SK-N-SH treated with all-trans-retinoic acid at 6 μM for 48 hours (cell line): ENCODE measurements around the gene PRR5L.

ENCODE experiments used
- ATAC-seq: fragments of 200-7000 bp; cut with Tn5 transposase; 3 replicates; pipeline ENCODE4 v1.9.1; 2020; ENCODE audit warnings: mild to moderate bottlenecking, moderate library complexity
- ARNTL ChIP-seq: fragments of 450-650 bp; formaldehyde crosslinking; IDR thresholded peaks from 2 replicates; pipeline ENCODE4 v1.5.0; 2020; ENCODE audit warnings: low read depth, mild to moderate bottlenecking, moderate library complexity, borderline replicate concordance
- BACH2 ChIP-seq: fragments of 250-450 bp; sonication (Bioruptor Pico); IDR thresholded peaks from 2 replicates; pipeline ENCODE4 v1.9.0; 2021; ENCODE audit warnings: mild to moderate bottlenecking, borderline replicate concordance
- CREB5 ChIP-seq: fragments of 250-450 bp; sonication (Bioruptor Pico); IDR thresholded peaks from 2 replicates; pipeline ENCODE4 v1.5.1; 2020; ENCODE audit warnings: low read depth, mild to moderate bottlenecking, moderate library complexity
- CSDC2 ChIP-seq: fragments of 250-450 bp; sonication (Bioruptor Pico); IDR thresholded peaks from 2 replicates; pipeline ENCODE4 v1.5.0; 2020; ENCODE audit warnings: mild to moderate bottlenecking, moderate library complexity
- CSRNP3 ChIP-seq: fragments of 250-450 bp; sonication (Bioruptor Pico); IDR thresholded peaks from 2 replicates; pipeline ENCODE4 v1.5.1; 2021; ENCODE audit warnings: mild to moderate bottlenecking, moderate library complexity
- ESRRG ChIP-seq: fragments of 250-450 bp; sonication (Bioruptor Pico); IDR thresholded peaks from 2 replicates; pipeline ENCODE4 v1.6.1; 2021; ENCODE audit warnings: mild to moderate bottlenecking
- PATZ1 ChIP-seq: fragments of 250-450 bp; sonication (Bioruptor Pico); IDR thresholded peaks from 2 replicates; pipeline ENCODE4 v1.8.0; 2020; ENCODE audit warnings: mild to moderate bottlenecking, moderate library complexity, borderline replicate concordance
- POU6F1 ChIP-seq: fragments of 250-450 bp; sonication (Bioruptor Pico); IDR thresholded peaks from 2 replicates; pipeline ENCODE4 v1.8.0; 2021; ENCODE audit warnings: low read depth, mild to moderate bottlenecking, moderate library complexity, borderline replicate concordance
- TCF4 ChIP-seq: fragments of 250-450 bp; sonication (Bioruptor Pico); IDR thresholded peaks from 2 replicates; pipeline ENCODE4 v1.8.0; 2021; ENCODE audit warnings: mild to moderate bottlenecking, moderate library complexity, borderline replicate concordance
- TOX ChIP-seq: fragments of 250-450 bp; sonication (Bioruptor Pico); IDR thresholded peaks from 2 replicates; pipeline ENCODE4 v1.8.0; 2021; ENCODE audit warnings: mild to moderate bottlenecking, moderate library complexity, borderline replicate concordance
- TSHZ2 ChIP-seq: fragments of 250-450 bp; sonication (Bioruptor Pico); IDR thresholded peaks from 2 replicates; pipeline ENCODE4 v1.5.0; 2020; ENCODE audit warnings: mild to moderate bottlenecking, moderate library complexity
- ZC3H10 ChIP-seq: fragments of 250-450 bp; sonication (Bioruptor Pico); IDR thresholded peaks from 2 replicates; pipeline ENCODE4 v1.5.1; 2021; ENCODE audit warnings: mild to moderate bottlenecking, moderate library complexity
- ZFP3 ChIP-seq: fragments of 250-450 bp; sonication (Bioruptor Pico); IDR thresholded peaks from 2 replicates; pipeline ENCODE4 v1.5.0; 2020; ENCODE audit warnings: mild to moderate bottlenecking, moderate library complexity
- ZFP30 ChIP-seq: fragments of 450-650 bp; formaldehyde crosslinking; IDR thresholded peaks from 2 replicates; pipeline ENCODE4 v1.5.0; 2022; ENCODE audit warnings: mild to moderate bottlenecking, moderate library complexity
- ZNF565 ChIP-seq: fragments of 450-650 bp; formaldehyde crosslinking; conservative IDR thresholded peaks from 2 replicates; pipeline ENCODE4 v1.5.0; 2020; ENCODE audit warnings: low read depth, mild to moderate bottlenecking, moderate library complexity
- ZNF70 ChIP-seq: fragments of 450-650 bp; formaldehyde crosslinking; IDR thresholded peaks from 2 replicates; pipeline ENCODE4 v1.5.0; 2020; ENCODE audit warnings: mild to moderate bottlenecking, moderate library complexity

The PRR5L gene

GRCh38 chr11:36419791-36420424 lies 123.8 kb downstream of the PRR5L start:
- ATAC-seq: peak; percentile 18

GRCh38 chr11:36421546-36422155 lies 125.6 kb downstream of the PRR5L start:
- ATAC-seq: no peak
- TF ChIP-seq CSDC2 (CRISPR knock-in tag) (no peak), TOX (no peak), ZNF70 (CRISPR knock-in tag) (no peak), ARNTL (no peak), ZNF565 (CRISPR knock-in tag) (no peak), TCF4 (no peak), PATZ1 (CRISPR knock-in tag) (no peak), BACH2 (CRISPR knock-in tag) (no peak)

More at GRCh38 chr11:36419791-36420424, 123.8 kb downstream of the PRR5L start:
- no peak for TF ChIP-seq ZC3H10 (CRISPR knock-in tag)
- TF ChIP-seq CREB5: no peak
- TF ChIP-seq TSHZ2 (CRISPR knock-in tag): no peak
- TF ChIP-seq CSRNP3: no peak
- no peak for TF ChIP-seq BACH2 (CRISPR knock-in tag)
- TF ChIP-seq PATZ1 (CRISPR knock-in tag): no peak
- TF ChIP-seq ZNF70 (CRISPR knock-in tag): no peak
- TF ChIP-seq ZFP30 (CRISPR knock-in tag): no peak
- no peak for TF ChIP-seq POU6F1 (CRISPR knock-in tag)
- no peak for TF ChIP-seq ZFP3 (CRISPR knock-in tag)
- no peak for TF ChIP-seq ZNF565 (CRISPR knock-in tag)
- no peak for TF ChIP-seq ESRRG (CRISPR knock-in tag)
